ENCODE data around the gene AGMAT. TPM values are rescaled to one million over a fixed set of nuclear protein-coding genes. Genes with fewer than 3 reads are reported as not detected.

AGMAT gene
- total and polyA plus RNA-seq, 2 of the 13 experiments (the other 11 are each of a cell fraction or from before 2014, with no cell fraction given) = 59.1 to 174 TPM

DNA sequence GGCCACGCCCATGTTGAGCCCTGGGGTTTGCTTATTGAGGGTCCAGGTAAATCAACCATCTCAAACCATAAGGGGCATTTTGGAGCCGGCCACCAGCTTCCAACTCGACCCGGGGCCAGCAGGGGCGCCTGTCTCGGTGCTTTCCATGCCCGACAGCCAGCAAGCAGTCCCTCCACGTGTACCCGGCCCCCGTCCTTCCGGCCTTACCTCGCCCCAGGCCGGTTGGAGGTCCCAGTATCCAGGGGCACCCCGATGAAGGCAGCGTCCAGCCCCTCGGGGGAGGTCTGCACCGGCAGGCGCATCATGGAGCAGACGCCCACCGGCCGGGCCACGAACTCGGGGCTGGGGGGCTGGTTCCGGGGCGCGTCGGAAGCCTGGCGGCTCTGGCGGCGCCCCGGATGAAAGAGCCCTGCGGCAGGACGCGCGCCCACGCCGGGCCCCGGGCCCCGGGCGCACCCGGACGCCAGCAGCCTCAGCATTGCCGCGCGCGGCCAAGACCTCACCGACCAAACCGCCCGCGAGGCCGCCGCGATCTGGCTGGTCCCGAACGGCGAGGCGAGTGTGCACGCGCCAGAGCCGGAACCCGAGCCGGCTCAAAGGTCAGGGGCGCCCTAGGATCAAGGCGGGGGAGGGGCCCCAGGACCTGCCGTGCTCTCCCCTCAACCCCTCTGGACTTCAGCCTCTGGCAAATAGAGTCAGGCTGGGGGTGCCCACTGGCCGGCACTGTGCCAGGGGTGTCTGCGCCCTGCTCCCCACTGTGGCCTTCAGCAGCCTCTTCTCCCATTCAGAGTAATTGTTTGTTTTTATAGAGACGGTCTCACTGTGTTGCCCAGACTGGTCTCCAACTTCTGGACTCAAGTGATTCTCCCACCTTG is at the start of gene AGMAT (continued):
- TF ChIP-seq SIX4 (CRISPR knock-in tag; IDR thresholded peaks at IDR 0.05) = peak; percentile 65
- TF ChIP-seq, protein P1, sequence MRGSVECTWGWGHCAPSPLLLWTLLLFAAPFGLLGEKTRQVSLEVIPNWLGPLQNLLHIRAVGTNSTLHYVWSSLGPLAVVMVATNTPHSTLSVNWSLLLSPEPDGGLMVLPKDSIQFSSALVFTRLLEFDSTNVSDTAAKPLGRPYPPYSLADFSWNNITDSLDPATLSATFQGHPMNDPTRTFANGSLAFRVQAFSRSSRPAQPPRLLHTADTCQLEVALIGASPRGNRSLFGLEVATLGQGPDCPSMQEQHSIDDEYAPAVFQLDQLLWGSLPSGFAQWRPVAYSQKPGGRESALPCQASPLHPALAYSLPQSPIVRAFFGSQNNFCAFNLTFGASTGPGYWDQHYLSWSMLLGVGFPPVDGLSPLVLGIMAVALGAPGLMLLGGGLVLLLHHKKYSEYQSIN (CRISPR knock-in tag; IDR thresholded peaks at IDR 0.05; ENCODE audit: borderline replicate concordance) = no peak
- TF ChIP-seq ZBTB7B (CRISPR knock-in tag; IDR thresholded peaks at IDR 0.05) = peak; percentile 93
- no peak for TF ChIP-seq NPAS2 (CRISPR knock-in tag; IDR thresholded peaks at IDR 0.05; ENCODE audit: borderline replicate concordance)
- TF ChIP-seq ZNF709 (CRISPR knock-in tag; IDR thresholded peaks at IDR 0.05) = 0 out of 2 replicates have a peak, but pooled peaks have one; percentile 72
- TF ChIP-seq, protein P2, sequence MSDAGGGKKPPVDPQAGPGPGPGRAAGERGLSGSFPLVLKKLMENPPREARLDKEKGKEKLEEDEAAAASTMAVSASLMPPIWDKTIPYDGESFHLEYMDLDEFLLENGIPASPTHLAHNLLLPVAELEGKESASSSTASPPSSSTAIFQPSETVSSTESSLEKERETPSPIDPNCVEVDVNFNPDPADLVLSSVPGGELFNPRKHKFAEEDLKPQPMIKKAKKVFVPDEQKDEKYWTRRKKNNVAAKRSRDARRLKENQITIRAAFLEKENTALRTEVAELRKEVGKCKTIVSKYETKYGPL (CRISPR knock-in tag; IDR thresholded peaks at IDR 0.05) = no peak
- no peak for TF ChIP-seq JUNB (CRISPR knock-in tag; IDR thresholded peaks at IDR 0.05; ENCODE audit: borderline replicate concordance)
- TF ChIP-seq ZC3H4 (CRISPR knock-in tag; IDR thresholded peaks at IDR 0.05; ENCODE audit: borderline replicate concordance) = no peak
- TF ChIP-seq ZNF550 (CRISPR knock-in tag; IDR thresholded peaks at IDR 0.05; ENCODE audit: borderline replicate concordance) = no peak
- TF ChIP-seq, protein P3, sequence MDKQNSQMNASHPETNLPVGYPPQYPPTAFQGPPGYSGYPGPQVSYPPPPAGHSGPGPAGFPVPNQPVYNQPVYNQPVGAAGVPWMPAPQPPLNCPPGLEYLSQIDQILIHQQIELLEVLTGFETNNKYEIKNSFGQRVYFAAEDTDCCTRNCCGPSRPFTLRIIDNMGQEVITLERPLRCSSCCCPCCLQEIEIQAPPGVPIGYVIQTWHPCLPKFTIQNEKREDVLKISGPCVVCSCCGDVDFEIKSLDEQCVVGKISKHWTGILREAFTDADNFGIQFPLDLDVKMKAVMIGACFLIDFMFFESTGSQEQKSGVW (CRISPR knock-in tag; IDR thresholded peaks at IDR 0.05; ENCODE audit: borderline replicate concordance) = no peak
- TF ChIP-seq THYN1 (CRISPR knock-in tag; IDR thresholded peaks at IDR 0.05; ENCODE audit: borderline replicate concordance, low read depth) = no peak
- TF ChIP-seq FLYWCH1 (CRISPR knock-in tag; IDR thresholded peaks at IDR 0.05) = no peak
- TF ChIP-seq SPEN (CRISPR knock-in tag; IDR thresholded peaks at IDR 0.05; ENCODE audit: low read depth) = peak; percentile 92; the same call in 1 of the 2 replicates
- TF ChIP-seq MTA3 (CRISPR knock-in tag; IDR thresholded peaks at IDR 0.05) = no peak
- TF ChIP-seq HMG20B (CRISPR knock-in tag; conservative IDR thresholded peaks at IDR 0.05) = peak; percentile 75
- TF ChIP-seq, protein P4, sequence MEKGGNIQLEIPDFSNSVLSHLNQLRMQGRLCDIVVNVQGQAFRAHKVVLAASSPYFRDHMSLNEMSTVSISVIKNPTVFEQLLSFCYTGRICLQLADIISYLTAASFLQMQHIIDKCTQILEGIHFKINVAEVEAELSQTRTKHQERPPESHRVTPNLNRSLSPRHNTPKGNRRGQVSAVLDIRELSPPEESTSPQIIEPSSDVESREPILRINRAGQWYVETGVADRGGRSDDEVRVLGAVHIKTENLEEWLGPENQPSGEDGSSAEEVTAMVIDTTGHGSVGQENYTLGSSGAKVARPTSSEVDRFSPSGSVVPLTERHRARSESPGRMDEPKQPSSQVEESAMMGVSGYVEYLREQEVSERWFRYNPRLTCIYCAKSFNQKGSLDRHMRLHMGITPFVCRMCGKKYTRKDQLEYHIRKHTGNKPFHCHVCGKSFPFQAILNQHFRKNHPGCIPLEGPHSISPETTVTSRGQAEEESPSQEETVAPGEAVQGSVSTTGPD (CRISPR knock-in tag; IDR thresholded peaks at IDR 0.05) = no peak
- no peak for TF ChIP-seq ARNT (IDR thresholded peaks at IDR 0.05)
- TF ChIP-seq, protein P5, sequence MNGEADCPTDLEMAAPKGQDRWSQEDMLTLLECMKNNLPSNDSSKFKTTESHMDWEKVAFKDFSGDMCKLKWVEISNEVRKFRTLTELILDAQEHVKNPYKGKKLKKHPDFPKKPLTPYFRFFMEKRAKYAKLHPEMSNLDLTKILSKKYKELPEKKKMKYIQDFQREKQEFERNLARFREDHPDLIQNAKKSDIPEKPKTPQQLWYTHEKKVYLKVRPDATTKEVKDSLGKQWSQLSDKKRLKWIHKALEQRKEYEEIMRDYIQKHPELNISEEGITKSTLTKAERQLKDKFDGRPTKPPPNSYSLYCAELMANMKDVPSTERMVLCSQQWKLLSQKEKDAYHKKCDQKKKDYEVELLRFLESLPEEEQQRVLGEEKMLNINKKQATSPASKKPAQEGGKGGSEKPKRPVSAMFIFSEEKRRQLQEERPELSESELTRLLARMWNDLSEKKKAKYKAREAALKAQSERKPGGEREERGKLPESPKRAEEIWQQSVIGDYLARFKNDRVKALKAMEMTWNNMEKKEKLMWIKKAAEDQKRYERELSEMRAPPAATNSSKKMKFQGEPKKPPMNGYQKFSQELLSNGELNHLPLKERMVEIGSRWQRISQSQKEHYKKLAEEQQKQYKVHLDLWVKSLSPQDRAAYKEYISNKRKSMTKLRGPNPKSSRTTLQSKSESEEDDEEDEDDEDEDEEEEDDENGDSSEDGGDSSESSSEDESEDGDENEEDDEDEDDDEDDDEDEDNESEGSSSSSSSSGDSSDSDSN (CRISPR knock-in tag; IDR thresholded peaks at IDR 0.05) = peak; percentile 96
- TF ChIP-seq, protein P6, sequence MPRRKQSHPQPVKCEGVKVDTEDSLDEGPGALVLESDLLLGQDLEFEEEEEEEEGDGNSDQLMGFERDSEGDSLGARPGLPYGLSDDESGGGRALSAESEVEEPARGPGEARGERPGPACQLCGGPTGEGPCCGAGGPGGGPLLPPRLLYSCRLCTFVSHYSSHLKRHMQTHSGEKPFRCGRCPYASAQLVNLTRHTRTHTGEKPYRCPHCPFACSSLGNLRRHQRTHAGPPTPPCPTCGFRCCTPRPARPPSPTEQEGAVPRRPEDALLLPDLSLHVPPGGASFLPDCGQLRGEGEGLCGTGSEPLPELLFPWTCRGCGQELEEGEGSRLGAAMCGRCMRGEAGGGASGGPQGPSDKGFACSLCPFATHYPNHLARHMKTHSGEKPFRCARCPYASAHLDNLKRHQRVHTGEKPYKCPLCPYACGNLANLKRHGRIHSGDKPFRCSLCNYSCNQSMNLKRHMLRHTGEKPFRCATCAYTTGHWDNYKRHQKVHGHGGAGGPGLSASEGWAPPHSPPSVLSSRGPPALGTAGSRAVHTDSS (CRISPR knock-in tag; conservative IDR thresholded peaks at IDR 0.05) = no peak
- TF ChIP-seq ZNF615 (CRISPR knock-in tag; IDR thresholded peaks at IDR 0.05; ENCODE audit: borderline replicate concordance) = no peak
- no peak for TF ChIP-seq ZNF432 (CRISPR knock-in tag; IDR thresholded peaks at IDR 0.05; ENCODE audit: borderline replicate concordance)
